Frontal cortex (tissue), 4 donors: ENCODE data around the gene C5orf22. TPM values are rescaled to one million over a fixed set of nuclear protein-coding genes. Genes with fewer than 3 reads are reported as not detected.
"Not testable (repeated sequence)": the region's sequence is repeated elsewhere in the genome, so short reads cannot be mapped to it uniquely, and the experiment has no call there.

Source experiments
- DNase-seq, 2 donors: peaks; one replicate each; pipeline ENCODE4 v3.0.0; 2012; ENCODE audit warnings: low spot score in 2 of 2
- FAIRE-seq: peaks from 2 replicates; lab custom pipeline; 2012; peaks lifted over from hg19 to GRCh38; lab: Jason Lieb, UNC
- total RNA-seq: library from RNA; depleted of rRNA; stranded (reverse); fragments of >200 nt; gene quantifications from one replicate; pipeline ENCODE4 v1.2.3, GENCODE V29; 2014
- donor health status: control.
- donor health status: control.
- donor health status: control.

Gene C5orf22
- total RNA-seq, 1 donor from 2014 or later, result 23.2 TPM

DNA sequence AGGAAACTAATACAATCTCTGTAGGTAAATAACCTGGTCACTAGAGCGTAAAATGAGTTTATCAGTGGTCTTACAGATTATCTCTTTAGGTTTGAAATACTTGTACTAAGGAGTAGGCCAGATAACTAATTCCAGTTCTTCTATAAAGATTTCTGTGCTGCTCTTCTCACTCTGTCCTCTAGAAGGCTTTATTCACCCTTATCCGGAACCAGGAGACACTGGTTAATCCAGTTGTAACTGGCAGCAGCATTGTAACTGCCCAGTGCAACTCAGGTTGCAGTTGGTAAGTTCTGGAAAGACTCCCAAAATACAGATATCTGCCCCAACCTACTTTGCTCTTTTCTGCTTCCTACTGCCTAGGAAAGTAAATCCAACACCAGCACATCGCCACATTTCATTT lies 19.8 kb downstream of the C5orf22 start:
- FAIRE-seq, result no peak
- DNase-seq, result no peak

DNA sequence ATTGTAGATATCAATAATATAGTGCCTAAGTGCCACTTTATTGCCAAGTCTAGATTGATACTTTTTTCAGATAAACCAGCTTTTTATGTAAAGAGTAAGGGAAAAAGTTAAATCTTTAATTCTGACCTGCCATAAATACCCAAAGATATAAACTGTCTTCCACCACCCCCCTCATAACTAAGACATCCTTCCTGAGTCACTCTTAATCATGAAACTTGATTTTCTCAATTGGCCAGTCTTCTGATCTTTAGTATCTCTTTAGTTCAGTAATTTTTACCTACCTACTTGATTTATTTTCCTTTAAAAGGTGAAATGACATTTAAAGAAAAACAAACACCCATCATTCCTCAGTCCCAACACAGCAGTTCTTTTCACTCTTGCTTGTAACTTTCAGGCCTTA lies 21.8 kb downstream of the C5orf22 start:
- DNase-seq (no peak), FAIRE-seq (no peak)

DNA sequence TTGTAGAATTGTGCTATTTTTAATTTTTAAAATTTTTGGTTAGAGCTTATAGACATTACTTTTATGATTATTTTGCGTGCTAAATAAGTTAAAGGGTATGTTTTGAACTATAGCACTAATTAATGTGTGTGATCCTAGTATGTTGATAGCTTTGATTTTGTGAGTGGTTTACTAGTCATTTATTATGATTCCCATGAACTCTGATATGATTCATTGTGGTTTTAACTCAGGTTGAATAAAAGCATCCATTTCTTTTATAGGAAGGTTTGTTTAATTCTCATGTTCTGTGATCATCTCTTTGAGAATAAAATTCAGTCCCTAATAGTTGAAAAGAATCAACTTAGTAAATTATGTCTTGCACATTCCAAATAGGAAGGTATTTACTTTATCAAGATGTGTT lies 22.5 kb downstream of the C5orf22 start:
- DNase-seq, result no peak
- no peak for FAIRE-seq

DNA sequence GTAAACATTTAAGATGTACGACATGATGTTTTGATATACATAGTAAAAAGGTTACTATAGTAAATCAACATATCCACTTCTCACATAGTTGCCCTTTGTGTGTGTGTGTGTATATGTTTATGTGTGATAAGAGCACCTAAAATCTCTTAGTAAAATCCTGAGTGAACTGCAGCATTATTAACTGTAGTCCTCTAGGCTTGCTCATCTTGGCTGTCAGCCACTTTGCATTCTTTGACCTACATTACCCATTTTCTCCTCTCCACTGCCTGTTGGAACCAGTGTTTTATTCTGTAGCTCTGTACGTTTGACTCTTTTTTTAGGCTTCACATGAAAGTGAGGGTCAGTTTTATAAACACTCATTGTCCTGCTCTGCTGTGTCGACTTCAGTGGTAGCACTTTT lies 24.4 kb downstream of the C5orf22 start:
- FAIRE-seq, result no peak

DNA sequence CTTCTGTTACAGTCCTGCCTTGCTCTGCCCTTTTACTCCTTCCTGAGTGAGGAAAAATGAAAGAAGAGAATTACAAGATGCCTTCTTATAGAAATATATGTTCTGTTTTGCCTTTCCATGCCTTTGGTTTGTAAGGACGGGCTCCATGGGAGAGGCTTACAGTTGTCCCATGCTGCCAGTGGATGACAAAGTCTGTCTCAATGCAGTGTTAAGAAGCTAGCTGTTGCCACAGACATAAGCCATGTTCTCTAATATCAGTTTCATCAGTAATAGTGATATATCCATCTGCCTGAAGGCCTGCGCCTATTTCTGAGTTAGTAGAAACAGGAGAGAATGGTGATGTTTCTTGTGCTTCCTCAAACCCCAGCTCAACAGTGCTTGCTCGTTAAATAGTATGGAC lies 27.8 kb downstream of the C5orf22 start:
- DNase-seq (no peak), FAIRE-seq (no peak)

More for the DNA sequence above, 24.4 kb downstream of the C5orf22 start:
- DNase-seq, result no peak

DNA sequence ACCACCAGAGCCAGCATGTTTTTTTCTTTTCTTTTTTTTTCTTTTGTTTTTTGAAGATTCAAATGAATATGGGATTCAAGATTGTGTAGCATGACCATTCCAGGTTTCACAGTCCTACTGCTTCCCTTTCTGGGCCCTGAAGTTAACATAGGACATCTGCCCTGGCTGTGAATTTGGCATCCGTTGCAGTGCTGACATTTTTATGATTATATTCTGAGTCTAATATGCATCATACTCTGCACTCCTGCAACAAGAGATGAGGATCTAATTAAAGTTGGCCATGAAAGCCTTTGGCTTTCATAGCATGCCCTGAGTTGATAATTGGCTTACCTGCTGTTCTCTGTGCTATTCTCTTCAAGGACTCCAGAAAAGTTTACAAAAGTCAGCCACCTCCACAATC lies 29.8 kb downstream of the C5orf22 start:
- FAIRE-seq (no peak), DNase-seq (no peak)

DNA sequence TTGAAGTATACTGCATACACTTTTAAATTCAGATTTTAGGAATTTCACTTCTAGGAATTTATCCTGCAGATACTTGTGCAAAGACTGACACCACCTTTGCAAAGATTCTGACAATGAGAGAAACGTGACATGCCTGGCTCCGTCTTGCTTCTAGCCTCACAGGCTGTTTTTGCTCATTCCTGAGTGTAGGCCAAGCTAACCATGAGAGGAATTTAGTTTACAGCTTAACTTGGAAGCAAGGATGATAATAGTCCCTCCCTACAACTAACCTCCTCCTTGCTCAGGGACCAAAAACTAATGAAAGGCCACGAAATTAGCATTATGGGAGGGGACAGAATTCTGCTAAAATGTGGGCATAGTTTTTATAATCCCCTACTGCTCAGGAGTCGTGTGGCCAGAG lies 31.1 kb downstream of the C5orf22 start:
- DNase-seq (no peak), FAIRE-seq (no peak)

DNA sequence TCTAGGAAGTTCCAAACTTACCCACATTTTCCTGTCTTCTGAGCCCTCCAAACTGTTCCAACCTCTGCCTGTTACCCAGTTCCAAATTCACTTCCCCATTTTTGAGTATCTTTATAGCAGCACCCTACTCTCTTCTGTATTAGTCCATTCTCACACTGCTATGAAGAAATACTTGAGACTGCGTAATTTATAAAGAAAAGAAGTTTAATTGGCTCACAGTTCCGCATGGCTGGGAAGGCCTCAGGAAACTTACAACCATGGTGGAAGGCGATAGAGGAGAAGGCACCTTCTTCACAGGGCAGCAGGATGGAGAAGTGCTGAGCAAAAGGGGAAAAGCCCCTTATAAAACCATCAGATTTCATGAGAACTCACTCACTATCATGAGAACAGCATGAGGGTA lies 34.3 kb downstream of the C5orf22 start:
- not testable (repeated sequence) for DNase-seq, FAIRE-seq

DNA sequence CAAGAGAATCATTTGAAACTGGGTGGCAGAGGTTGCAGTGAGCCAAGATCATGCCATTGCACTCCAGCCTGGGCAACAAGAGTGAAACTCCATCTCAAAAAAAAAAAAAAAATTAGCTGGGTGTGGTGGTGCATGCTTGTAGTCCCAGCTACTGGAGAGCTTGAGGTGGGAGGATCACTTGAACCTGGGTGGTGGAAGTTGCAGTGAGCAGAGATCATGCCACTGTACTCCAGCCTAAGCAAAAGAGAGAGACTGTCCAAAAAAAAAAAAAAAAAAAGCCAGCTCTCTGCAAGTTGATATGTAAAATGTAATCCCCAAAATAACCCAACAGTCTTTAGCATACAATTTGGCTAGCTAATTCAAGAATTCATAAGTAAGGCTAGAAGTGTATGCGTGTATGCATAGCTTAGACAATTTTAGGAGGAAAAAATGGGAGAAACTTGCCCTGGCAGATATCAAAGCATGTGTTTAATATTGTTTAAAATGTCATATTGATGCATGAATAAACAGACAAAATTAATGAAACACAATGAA lies 36.3 kb downstream of the C5orf22 start:
- FAIRE-seq, result no peak

DNA sequence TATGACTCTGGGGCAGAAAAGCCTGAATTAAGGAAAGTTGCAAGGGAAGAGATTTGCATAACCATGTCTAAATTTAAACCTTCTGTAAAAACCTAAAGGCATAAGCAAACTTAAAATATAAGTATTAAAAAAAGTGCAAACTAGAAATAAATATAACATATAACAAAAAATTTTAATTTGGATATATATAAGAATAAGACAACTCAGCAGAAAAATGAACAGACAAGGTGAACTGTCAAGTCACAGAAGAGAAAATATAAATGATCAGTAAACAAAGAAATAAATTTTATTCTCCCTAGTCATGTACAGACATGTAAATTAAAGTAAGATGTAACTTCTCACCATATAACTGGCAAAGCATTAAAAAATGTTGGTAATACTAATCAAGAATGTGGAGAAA lies 37.0 kb downstream of the C5orf22 start:
- DNase-seq (no peak), FAIRE-seq (no peak)

More for the DNA sequence above, 36.3 kb downstream of the C5orf22 start:
- no peak for DNase-seq

DNA sequence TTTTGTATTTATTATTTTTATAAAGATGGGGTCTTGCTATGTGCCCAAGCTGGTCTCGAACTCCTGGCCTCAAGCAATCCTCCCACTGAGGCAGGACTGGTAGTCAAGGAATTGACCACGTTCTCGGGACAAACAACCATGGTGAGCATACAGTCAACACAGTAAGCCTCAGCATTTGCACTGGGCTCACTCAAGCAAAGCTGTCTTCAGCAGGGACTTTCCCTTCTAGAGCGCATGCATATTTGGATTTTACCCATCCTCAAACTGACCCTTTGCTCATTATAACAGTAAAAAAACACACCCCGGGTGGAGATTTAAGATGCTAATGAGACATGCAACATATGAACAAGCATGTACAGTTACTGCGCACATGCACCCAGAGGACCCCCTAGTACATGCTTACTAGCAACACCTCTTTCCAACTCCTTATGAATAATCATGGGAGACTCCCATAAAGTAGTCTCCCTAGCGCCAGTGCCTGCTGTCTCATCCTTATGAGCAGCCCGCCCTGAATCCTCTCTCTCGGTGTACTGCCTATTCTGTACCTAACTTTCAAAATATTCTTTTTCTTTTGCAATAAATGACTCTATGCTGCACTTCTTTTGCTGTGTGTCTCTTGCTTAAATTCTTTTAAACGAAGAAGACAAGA lies 41.5 kb downstream of the C5orf22 start:
- FAIRE-seq, result no peak

DNA sequence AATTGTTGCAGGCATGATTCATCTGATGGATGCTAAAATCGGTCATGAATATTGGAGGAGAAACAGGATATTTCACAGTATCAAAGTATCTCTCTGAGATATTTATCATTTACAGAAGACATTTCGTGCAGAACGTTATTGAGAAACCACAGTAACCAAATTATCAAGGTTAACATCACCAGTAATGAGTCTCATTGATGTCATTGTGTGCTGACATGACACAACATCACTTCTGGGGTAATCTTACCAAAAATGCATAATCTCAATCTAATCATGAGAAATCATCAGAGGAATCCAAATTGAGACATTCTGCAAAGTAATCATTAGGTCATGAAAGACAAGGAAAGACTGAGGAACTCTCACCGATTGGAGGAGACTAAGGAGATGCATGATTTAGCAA lies 42.7 kb downstream of the C5orf22 start:
- DNase-seq, result no peak
- FAIRE-seq, result no peak

More for the DNA sequence above, 41.5 kb downstream of the C5orf22 start:
- no peak for DNase-seq

DNA sequence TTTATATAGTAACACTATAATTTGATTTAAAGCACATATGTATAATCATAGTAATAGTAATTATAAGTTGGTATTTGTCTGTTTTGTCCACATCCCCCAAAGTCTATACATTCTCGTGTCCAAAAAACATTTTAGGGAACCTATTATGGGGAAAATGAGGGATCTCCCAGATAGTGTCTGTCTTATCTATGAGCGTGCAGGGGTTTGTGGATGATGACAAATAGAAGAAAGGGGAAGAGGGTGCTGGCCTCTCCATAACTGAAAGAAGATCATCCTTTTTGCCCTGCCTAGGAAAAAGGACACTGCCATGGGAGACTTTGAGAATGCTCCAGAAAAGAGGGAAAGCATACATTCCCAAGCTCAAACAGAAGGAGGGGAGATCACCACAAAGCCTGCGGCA lies 45.3 kb downstream of the C5orf22 start:
- no peak for FAIRE-seq

DNA sequence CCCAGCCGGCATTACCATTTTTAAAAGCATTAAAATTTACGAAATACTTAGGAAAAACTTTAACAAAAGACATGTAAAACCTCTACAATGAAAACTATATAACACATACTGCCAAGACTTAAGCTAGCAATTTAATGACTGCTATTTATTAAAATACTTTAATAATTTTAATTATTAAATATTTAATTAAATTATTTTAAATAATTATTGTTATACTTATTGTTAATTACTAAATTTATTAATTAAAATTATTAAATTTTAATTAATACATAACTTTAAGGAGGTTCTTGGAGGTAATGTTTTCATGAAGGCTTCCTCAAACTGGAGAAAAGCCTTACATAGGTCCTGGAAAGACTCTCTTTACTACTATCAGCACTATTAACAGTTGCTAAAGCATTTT lies 47.5 kb downstream of the C5orf22 start:
- DNase-seq, result no peak
- FAIRE-seq, result peak; percentile 79

More for the DNA sequence above, 45.3 kb downstream of the C5orf22 start:
- no peak for DNase-seq

DNA sequence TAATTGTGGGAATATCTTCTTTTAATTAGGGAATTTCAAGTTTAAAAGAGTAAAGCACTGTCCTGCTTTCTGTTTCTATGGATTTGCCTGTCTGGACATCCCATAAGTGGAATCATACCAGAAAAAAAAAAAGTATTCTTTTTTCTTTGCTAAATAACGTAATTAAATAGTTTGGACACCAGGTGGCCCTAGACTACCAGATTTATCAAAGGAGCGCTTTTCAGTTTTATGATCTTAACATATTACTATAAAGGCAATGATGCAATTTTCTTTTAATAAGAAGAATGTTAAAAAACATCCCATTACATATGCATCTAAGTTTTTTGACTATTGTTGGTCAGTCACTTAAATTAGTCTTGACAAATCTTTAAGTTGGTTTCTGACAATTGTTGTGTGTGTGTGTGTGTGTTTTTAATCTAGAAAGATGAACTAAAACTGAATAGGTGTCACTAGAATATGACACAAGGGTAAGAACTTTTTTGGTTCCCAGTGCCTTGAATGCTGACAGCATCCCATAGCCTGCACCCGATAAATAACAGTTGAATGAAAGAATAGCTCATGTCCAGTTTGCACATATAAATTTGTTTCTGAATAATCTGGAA lies 49.5 kb downstream of the C5orf22 start:
- FAIRE-seq, result peak; percentile 90
- DNase-seq, result peak in 1 of 2 donors; percentile 21

DNA sequence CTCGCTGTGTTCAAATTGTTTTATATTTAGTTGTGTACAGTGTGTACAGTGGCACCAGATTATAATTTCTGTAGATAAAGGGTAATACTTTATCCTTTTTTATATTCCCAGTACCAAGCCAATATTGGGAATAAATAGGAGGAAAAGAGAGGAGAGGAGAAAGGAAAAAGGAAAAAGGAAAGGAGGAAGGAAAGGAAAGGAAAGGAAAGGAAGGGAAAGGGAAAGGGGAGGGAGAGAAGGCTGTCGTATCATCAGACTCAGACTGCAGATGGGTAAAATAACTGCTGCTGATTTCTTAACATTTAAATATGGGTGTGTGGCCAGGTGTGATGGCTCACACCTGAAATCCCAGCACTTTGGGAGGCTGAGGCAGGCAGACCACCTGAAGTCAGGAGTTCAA lies 51.0 kb downstream of the C5orf22 start:
- FAIRE-seq, result no peak
- DNase-seq, result no peak

DNA sequence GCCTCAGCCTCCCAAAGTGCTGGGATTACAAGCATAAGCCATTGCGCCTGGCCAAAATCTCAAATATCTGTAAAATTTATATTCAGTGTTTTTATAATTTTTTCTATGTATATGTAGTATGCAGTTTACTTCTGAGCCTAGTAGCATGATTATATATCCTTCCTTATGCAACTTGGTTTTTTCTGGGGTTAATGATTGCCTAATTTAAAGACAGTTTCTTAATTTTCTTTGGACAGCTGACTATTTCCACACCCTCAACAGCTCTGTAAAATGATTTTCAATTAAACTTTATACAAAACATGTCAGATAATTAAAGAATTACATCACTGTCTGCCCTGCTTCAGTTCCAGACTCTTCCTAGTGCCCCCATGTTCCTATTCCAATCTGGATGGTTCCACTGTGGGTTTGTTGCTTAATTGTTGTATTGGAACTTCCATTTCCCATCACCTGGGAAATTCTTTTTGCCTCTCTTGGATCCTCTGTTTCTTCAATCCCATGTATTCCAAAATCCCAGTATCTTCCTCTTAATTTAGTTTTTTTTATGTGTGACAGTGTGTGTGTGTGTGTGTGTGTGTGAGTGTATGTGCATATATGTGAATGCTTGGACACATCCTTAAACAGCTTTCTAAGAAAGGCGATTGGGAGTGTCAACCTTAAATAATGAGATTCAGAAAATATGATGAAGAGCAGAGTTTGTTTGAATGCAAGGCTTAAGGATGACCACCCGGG lies 53.2 kb downstream of the C5orf22 start:
- FAIRE-seq (no peak), DNase-seq (no peak)

DNA sequence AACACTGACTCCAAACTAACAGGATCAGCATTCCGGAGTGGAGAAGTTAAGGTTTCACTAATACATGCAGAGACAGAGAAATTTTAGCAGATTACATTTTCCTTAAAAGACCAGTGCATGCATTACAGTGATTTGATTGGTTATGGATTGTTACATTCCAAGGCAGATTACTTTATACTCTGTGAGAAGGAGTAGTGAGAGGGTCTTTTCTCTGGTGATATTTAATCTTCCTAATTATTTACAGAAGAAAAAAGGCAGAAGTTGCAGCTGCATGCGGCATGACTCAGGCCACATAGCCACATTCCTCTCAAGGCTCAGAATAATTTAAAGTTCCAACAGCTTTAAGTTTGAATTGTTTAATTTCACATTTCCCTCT lies 53.8 kb downstream of the C5orf22 start:
- no peak for FAIRE-seq
- DNase-seq, result no peak

DNA sequence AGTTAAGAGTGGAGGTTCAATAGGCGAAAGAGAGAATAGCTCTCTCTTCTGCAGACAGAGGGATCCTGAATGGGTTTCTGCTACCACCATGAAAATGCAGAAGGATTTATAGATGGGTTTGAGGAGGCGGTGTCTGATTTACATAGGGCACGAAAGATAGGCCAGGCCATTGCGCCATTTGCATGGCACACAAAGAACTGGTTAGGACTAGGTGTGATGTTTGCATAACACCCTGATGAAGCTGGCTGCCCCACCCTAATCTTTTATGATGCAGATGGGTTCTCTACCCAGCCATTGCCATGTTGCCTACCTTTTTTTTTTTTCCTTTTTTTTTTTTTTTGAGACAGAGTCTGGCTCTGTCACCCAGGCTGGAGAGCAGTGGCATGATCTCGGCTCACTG lies 55.4 kb downstream of the C5orf22 start:
- FAIRE-seq (no peak), DNase-seq (no peak)

DNA sequence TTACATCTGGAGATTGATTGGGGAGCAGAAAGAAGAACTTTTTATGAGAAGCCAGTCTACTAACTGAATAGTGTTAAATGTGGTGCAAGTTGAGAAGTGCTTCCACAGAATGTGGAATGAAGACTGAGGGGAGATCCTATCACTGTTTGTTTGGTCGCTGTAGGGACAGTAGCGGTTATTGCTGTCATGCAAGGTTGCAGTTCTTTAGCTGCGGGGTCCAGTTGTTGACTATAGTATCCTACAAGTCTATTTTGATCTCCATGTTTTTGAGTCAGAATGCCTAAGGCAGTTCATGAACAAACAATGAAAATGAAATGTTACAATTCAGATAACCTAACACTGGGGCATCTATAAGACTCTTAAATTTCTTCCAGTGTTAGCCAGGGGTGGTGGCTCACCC lies 61.6 kb downstream of the C5orf22 start:
- no peak for FAIRE-seq

DNA sequence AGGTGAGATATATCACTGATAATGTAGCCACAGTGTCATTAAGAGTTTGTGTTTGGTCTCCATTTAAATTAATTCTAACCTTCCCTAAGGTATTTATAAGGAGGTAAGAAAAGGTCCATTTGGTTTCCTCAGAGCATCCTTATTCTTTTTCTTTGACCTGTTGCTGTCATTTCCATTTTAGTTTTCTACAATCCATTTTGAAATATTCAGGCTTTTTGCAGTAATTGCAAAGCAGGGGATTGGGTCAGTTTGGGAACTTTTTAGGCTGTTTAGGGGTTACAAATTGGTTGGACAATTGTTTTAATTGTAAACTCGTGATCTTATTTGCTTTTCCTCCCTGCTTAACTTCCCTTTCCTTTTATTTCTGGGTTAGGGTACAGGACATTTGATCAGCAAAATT lies 64.3 kb downstream of the C5orf22 start:
- DNase-seq (no peak), FAIRE-seq (no peak)

More for the DNA sequence above, 61.6 kb downstream of the C5orf22 start:
- DNase-seq, result no peak
